Stimulated activated CD4-positive, alpha-beta T cell treated with anti-CD3 and anti-CD28 coated beads, Interleukin-4, amount 100 ng/mL, for 48 hours (primary cell): Measurements from ENCODE around the gene CHST15.
"Not testable (repeated sequence)": the region's sequence is repeated elsewhere in the genome, so short reads cannot be mapped to it uniquely, and the experiment has no call there.

Experiments used
- DNase-seq, 2 donors: peaks; one replicate each; pipeline ENCODE4 v3.0.0-alpha.2; 2020; ENCODE audit warnings: low read depth in 2 of 2

Gene CHST15

DNA sequence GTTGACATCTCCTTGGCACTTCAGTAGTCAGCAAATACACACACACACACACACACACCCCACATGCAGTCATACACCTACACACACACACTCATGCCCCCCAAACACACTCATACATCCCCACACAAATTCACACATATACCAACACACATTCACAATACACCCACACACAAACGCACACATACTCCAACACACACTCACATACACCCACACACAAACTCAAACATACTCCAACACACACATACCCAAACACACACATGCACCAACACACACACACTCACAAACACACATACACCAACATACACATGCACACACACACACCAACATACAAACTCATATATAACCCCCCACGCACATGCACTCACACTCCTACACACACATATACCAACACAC is 31.4 kb upstream of the CHST15 start:
- no peak for DNase-seq

- DNase-seq: no peak
Observed at GRCh38 chr10:124124123-124124768, 30.8 kb upstream of the CHST15 start.

- no peak for DNase-seq
Observed at GRCh38 chr10:124123156-124123555, 29.8 kb upstream of the CHST15 start.

DNA sequence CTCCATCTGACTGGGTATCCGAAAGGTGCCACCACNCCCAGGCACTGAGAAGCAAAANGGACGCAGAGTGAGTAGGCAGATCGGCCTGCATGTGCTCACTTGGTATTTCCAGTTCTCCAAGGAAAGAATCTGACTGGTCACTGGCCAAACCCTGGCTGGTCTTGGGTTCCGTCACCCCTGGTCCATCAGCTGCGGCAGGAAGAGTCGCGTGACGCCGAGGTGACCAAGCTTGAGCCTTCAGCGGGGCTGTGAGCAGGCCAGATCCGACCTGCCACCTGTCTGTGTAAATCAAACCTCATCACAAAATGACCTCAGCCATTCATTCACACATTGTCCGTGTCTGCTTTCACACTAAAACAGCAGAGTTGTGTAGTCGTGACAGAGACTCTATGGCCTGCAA is 28.8 kb upstream of the CHST15 start:
- no peak for DNase-seq

DNA sequence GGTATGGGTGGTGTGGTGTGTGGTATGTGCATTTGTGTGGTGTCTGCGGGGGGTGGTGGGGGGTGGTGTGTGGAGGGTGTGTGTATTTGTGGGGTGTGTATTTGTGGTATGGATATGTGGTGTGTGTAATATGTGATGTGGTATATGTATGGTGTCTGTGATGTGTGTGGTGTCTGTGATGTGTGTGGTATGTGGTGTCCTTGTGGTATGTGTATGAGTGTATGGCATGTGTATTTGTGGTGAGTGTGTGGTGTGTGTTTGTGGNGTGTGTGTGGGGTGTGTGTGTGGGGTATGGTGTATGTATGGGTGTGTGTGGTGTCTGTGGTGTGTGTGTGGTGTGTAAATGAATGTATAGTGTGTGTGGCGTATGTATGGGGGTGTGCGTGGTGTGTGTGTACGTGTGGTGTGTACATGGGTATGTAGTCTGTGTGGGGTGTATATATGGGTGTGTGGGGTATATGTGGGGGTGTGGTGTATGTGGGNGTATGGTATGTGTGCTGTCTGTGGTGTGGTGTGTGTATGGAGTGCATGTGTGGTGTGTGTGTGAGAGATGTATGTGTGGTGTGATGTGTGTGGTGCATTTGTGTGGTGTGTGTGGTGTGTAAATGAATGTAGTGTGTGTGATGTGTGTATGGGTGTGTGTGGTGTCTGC is 27.1 kb upstream of the CHST15 start:
- DNase-seq: no peak

GRCh38 chr10:124119946-124120345 is 26.5 kb upstream of the CHST15 start:
- DNase-seq: no peak

- no peak for DNase-seq
Observed at GRCh38 chr10:124119216-124119615, 25.8 kb upstream of the CHST15 start.

DNA sequence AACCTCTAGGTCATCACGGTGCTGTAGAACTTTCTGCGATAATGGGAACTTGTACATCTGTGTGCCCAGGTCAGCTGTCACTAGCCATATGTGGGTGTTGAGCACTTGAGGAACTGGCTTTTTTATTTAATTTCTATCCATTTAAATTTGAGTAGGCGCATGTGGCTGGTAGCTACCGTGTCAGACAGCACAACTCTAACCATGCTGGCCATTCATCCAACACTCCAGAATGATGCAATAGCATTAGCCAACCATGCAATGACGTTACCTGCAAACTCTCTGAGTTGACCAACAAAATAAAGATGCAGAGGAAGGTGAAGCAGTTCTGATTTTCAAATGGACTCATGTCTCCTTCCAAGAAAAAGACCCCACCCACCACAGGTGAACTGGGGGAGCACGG is 24.4 kb upstream of the CHST15 start:
- DNase-seq: no peak

- no peak for DNase-seq
Observed at GRCh38 chr10:124117511-124117785, 24.1 kb upstream of the CHST15 start.

- no peak for DNase-seq
Observed at GRCh38 chr10:124116771-124117510, 23.5 kb upstream of the CHST15 start.

GRCh38 chr10:124114696-124115095 is 21.3 kb upstream of the CHST15 start:
- no peak for DNase-seq

GRCh38 chr10:124112891-124113580 is 19.6 kb upstream of the CHST15 start:
- no peak for DNase-seq

GRCh38 chr10:124110882-124111281 is 17.5 kb upstream of the CHST15 start:
- no peak for DNase-seq

- no peak for DNase-seq
Observed at GRCh38 chr10:124109261-124109660, 15.9 kb upstream of the CHST15 start.

- no peak for DNase-seq
Observed at GRCh38 chr10:124107072-124107471, 13.7 kb upstream of the CHST15 start.

DNA sequence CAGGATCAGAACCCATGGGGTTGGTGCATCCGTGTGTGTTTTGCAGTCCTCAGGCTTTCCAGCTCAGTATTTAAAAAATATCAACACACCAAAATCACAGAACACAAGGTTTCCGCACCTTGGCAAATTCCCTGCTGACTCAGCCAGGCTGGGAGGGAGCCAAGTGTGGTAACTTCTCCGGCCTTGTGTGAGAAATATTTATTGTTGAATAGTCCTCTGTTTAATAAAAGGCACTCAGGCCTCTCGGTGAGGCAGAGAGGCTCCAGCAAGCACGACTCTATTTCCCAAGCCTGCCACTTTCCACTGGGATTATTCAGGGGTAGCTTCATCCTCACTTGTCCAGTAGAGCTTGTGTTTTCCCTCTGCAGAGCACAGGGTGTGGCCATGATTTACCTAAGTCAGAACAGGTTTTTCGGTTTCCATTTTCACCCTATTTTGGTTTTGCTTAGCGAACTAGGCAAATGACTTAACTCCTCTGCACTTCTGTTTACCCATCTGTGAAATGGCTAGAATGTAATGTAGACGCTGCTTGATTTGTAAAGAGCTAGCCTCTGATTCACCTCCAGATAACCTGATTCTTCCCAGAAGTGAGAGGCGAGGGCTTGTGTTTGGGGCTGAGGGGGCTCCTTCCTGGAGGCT is 13.0 kb upstream of the CHST15 start:
- no peak for DNase-seq

GRCh38 chr10:124105594-124105993 is 12.2 kb upstream of the CHST15 start:
- no peak for DNase-seq

DNA sequence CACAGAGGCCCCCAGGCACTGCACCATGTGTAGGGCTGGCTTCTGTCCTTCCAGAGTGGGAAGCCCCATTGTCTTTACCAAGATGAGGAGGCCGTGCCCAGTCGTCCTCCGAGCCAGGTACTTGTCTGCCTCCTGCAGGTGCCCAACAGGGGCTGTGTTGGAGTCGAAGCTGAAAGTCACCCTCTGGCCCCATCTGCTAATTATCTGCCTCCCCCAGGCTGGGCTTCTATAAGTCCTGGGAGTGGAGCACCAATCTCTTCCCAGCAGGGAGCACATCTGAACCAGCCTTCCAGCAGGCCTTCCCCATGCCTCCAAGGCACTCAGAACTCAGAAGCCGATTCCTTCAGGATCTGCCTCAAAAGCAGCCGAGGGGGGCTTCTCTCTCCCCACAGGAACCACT is 11.6 kb upstream of the CHST15 start:
- no peak for DNase-seq

GRCh38 chr10:124104011-124104627 is 10.7 kb upstream of the CHST15 start:
- DNase-seq: no peak

- DNase-seq: no peak
Observed at GRCh38 chr10:124101351-124101750, 8.0 kb upstream of the CHST15 start.

DNA sequence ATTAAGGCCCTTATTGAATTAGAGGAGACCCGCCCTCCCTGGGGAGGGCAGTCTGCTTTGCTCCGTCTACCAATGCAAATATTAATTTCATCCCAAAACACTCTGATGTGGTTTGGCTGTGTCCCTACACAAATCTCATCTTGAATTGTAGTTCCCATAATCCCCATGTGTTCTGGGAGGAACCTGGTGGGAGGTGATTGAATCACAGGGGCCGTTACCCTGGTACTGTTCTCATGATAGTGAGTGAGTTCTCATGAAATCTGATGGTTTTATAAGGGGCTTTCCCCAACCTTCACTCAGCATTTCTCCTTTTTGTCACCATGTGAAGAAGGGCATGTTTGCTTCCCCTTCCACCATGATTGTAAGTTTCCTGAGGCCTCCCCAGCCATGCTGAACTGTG is 7.3 kb upstream of the CHST15 start:
- not testable (repeated sequence) for DNase-seq

- DNase-seq: no peak
Observed at GRCh38 chr10:124100124-124100523, 6.7 kb upstream of the CHST15 start.
